ENCODE measurements around the gene MTARC2. TPM values are rescaled to one million over a fixed set of nuclear protein-coding genes. Genes with fewer than 3 reads are reported as not detected.

MTARC2 gene
- total RNA-seq, 1 experiment from 2014 or later, result 16.5 TPM

DNA sequence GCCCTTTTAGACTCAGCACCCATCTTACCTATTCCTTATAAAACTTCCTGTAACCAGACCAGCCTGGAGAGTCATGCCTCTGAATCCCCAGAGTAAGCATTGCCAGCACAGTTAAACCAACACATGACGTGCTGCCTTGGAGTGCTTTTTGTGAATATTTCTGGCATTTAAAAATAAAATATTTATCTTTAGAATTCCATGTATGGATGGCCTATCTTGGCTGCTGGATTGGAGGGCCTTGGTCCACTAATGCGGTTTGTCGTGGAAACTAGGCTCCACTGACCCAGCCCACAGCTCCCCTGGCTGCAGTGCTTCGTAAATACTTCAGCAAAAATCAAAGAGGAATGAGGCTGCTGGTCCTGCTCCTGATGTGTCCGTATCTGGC is 56.1 kb downstream of the MTARC2 start:
- ChIA-PET POLR2A (no interaction called here), CTCF (no interaction called here)
- no TSS peak for BruUV-seq (replicated peaks)
- Mint-ChIP-seq H3K27ac (ENCODE audit: unreplicated experiment) (no peak overlapping the region), H3K4me1 (ENCODE audit: low read depth, unreplicated experiment) (no peaks in the 10 kb centered on the region), H3K27me3 (ENCODE audit: insufficient read depth, unreplicated experiment) (no peaks in the 10 kb centered on the region), H3K36me3 (ENCODE audit: insufficient read depth, unreplicated experiment) (peaks cover 24% of the 10 kb centered on the region), H3K9me3 (ENCODE audit: unreplicated experiment) (no peaks in the 10 kb centered on the region), H3K4me3 (ENCODE audit: unreplicated experiment) (no peak overlapping the region)
- DNase-seq, result no peak
- TF ChIP-seq, protein P1, sequence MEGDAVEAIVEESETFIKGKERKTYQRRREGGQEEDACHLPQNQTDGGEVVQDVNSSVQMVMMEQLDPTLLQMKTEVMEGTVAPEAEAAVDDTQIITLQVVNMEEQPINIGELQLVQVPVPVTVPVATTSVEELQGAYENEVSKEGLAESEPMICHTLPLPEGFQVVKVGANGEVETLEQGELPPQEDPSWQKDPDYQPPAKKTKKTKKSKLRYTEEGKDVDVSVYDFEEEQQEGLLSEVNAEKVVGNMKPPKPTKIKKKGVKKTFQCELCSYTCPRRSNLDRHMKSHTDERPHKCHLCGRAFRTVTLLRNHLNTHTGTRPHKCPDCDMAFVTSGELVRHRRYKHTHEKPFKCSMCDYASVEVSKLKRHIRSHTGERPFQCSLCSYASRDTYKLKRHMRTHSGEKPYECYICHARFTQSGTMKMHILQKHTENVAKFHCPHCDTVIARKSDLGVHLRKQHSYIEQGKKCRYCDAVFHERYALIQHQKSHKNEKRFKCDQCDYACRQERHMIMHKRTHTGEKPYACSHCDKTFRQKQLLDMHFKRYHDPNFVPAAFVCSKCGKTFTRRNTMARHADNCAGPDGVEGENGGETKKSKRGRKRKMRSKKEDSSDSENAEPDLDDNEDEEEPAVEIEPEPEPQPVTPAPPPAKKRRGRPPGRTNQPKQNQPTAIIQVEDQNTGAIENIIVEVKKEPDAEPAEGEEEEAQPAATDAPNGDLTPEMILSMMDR (IDR thresholded peaks at IDR 0.05; ENCODE audit: insufficient read depth in 1 of 2, low read depth in 1 of 2, low read length in 1 of 2, severe bottlenecking in 1 of 2, unreplicated experiment in 1 of 2), result no peak
- H3K4me1 ChIP-seq, result no peaks in the 10 kb centered on the region
- H3K27me3 ChIP-seq (replicated peaks; ENCODE audit: control insufficient read depth, insufficient read depth, low read length), result no peaks in the 10 kb centered on the region
- H3K36me3 ChIP-seq (ENCODE audit: control insufficient read depth, insufficient read depth, low read length), result peaks cover 6% of the 10 kb centered on the region
- H3K9me3 ChIP-seq, result no peaks in the 10 kb centered on the region
- intact Hi-C loops (cut with micrococcal nuclease; ENCODE audit: unreplicated experiment), result no loop called here
- H3K4me3 ChIP-seq (ENCODE audit: low read depth, low read length), result no peak overlapping the region

DNA sequence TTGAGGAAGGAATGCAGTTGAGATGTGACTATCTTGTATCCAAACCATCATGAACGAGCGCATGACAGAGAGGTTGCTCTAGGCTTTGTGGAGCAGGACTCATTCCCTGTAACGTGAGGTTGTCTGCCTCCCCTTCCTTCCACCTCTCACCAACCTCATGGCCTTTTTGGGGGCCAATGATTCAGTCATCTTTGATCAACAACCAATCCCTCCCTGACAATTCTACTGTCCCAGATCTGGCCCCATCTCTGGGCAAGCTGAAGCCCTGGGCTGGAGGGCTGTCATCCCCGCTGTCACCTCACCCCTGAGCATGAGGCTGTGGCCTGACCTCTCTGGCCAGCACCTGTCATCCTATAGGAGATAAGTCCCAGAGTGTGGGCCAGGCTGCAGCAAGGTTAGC is 58.3 kb downstream of the MTARC2 start:
- H3K27ac Mint-ChIP-seq (ENCODE audit: unreplicated experiment), result no peak overlapping the region
- H3K4me1 Mint-ChIP-seq (ENCODE audit: low read depth, unreplicated experiment), result no peaks in the 10 kb centered on the region
- H3K4me3 Mint-ChIP-seq (ENCODE audit: unreplicated experiment), result no peak overlapping the region
- DNase-seq, result no peak
- Histone ChIP-seq H3K4me3 (ENCODE audit: low read depth, low read length) (no peak overlapping the region), H3K27me3 (replicated peaks; ENCODE audit: control insufficient read depth, insufficient read depth, low read length) (no peaks in the 10 kb centered on the region), H3K9me3 (no peaks in the 10 kb centered on the region), H3K4me1 (no peaks in the 10 kb centered on the region), H3K36me3 (ENCODE audit: control insufficient read depth, insufficient read depth, low read length) (peaks cover 9% of the 10 kb centered on the region)
- no TSS peak for BruUV-seq (replicated peaks)
- no peaks in the 10 kb centered on the region for H3K9me3 Mint-ChIP-seq (ENCODE audit: unreplicated experiment)
- CTCF ChIA-PET, result no interaction called here
- POLR2A ChIA-PET, result no interaction called here
- intact Hi-C loops (cut with micrococcal nuclease; ENCODE audit: unreplicated experiment), result no loop called here
- H3K27me3 Mint-ChIP-seq (ENCODE audit: insufficient read depth, unreplicated experiment), result no peaks in the 10 kb centered on the region
- TF ChIP-seq, protein P1 (IDR thresholded peaks at IDR 0.05; ENCODE audit: insufficient read depth in 1 of 2, low read depth in 1 of 2, low read length in 1 of 2, severe bottlenecking in 1 of 2, unreplicated experiment in 1 of 2), result no peak
- peaks cover 40% of the 10 kb centered on the region for H3K36me3 Mint-ChIP-seq (ENCODE audit: insufficient read depth, unreplicated experiment)

DNA sequence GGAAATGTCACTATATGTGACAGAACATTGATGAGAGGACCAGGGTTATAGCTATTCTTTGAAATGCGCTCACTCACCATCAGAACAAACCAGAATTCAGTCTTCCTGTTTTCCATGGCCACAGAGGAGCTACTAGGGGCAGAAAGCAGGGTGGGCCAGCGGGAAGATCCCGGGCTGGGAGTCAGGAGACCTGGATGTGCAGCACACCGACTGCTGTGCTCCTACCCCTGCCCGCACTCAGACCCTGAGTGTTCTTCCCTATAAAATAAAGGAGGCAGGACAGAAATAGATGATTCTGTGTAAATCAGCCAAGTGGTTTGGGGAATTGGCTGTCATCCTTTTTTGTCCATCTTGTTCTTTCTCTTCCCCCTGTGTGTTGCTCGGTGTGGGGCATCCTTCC is 59.6 kb downstream of the MTARC2 start:
- ChIA-PET POLR2A (no interaction called here), CTCF (no interaction called here)
- Histone ChIP-seq H3K9me3 (no peaks in the 10 kb centered on the region), H3K36me3 (ENCODE audit: control insufficient read depth, insufficient read depth, low read length) (peaks cover 7% of the 10 kb centered on the region), H3K4me3 (ENCODE audit: low read depth, low read length) (no peak overlapping the region), H3K27me3 (replicated peaks; ENCODE audit: control insufficient read depth, insufficient read depth, low read length) (no peaks in the 10 kb centered on the region), H3K4me1 (no peaks in the 10 kb centered on the region)
- Mint-ChIP-seq H3K27me3 (ENCODE audit: insufficient read depth, unreplicated experiment) (no peaks in the 10 kb centered on the region), H3K9me3 (ENCODE audit: unreplicated experiment) (no peaks in the 10 kb centered on the region), H3K27ac (ENCODE audit: unreplicated experiment) (no peak overlapping the region), H3K36me3 (ENCODE audit: insufficient read depth, unreplicated experiment) (peaks cover 47% of the 10 kb centered on the region), H3K4me1 (ENCODE audit: low read depth, unreplicated experiment) (no peaks in the 10 kb centered on the region), H3K4me3 (ENCODE audit: unreplicated experiment) (no peak overlapping the region)
- no peak for DNase-seq
- no TSS peak for BruUV-seq (replicated peaks)
- intact Hi-C loops (cut with micrococcal nuclease; ENCODE audit: unreplicated experiment), result no loop called here
- TF ChIP-seq, protein P1 (IDR thresholded peaks at IDR 0.05; ENCODE audit: insufficient read depth in 1 of 2, low read depth in 1 of 2, low read length in 1 of 2, severe bottlenecking in 1 of 2, unreplicated experiment in 1 of 2), result no peak

Measured in Caco-2 (cell line).